Heart left ventricle (tissue), 13 donors: ENCODE data around the gene LAMA2.

Experiments
- CTCF ChIP-seq, 12 donors: fragments of 200-600 bp; sonication (generic) in 4 of 12; IDR thresholded peaks; one replicate each; pipeline versions ENCODE4 v1.5.0 to v1.8.0; 2018 to 2022; ENCODE audit warnings: antibody characterized with exemption in 12 of 12, mild to moderate bottlenecking in 5 of 12
- POLR2A ChIP-seq, 2 donors: fragments of 450-650 bp; IDR thresholded peaks; one replicate each; pipeline ENCODE4 v1.6.1; 2017; ENCODE audit warnings: antibody characterized with exemption in 2 of 2, mild to moderate bottlenecking in 2 of 2, moderate library complexity in 2 of 2
- donor health status: ischemic (EF 13 %, LVEDD 7.1; RV severe dilation, severe dysfunction).
- donor health status: DM: no; HTN: yes; CAD: no.
- donor health status: DM: no; HTN: no; CAD: no.
- donor health status: ischemic (EF 25% LVEDD 6.9; RV normal size, moderate dysfunction).
- donor health status: ischemic (EF 25% LVEDD 5.7; RV mildly dilated, moderate dysfunction).
- donor health status: ischemic (EF 35%, LVEDD 5.7; RV mildly dilated, moderate dysfunction).
- donor health status: nonischemic (EF 11% LVEDD 7.7; RV severe dilation, severe dysfunction).
- donor health status: DM: yes; HTN: yes; CAD: no.
- donor health status: PGD.
- donor health status: ischemic (EF 29% LVEDD 5.4; RV normal size, mild dysfunction).
- donor health status: nonischemic (EF 23%, LVEDD 6.1; RV moderate dilation, normal function).

DNA sequence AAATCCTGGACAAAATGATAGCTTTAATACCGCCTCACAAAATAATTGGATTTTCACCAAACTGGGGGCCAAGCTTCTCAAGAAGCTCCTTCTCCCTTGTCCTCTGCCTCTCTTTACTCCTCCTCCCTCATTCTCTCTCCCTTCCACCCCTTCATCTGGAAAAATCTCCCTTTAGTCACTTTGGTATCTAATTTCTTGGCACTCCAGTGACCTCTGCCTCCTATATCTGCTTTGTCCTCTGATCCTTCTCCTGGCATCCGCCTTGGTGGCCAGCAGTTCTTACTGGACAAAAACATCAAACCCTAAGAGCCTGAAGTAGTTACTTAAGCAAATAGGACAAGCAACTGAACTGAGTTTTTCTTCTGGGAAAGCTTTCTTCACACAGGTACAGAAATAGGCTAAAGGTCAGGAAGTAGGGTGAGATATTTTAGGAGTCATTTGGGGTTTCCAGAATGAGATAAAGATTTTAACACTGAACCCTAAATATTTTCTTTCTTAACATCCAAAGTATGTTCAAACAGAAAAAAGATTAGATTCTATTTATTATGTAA lies 606.4 kb downstream of the LAMA2 start:
- TF ChIP-seq CTCF (IDR thresholded peaks at IDR 0.05) = no peak
- TF ChIP-seq POLR2A (IDR thresholded peaks at IDR 0.05) = no peak
